HepG2 (cell line): Measurements from ENCODE around the gene COBL. TPM values are rescaled to one million over a fixed set of nuclear protein-coding genes. Genes with fewer than 3 reads are reported as not detected.

Source experiments
- ATAC-seq: fragments of 200-7000 bp; cut with Tn5 transposase; 3 replicates; pipeline ENCODE4 v1.9.1; 2020; ENCODE audit warnings: mild to moderate bottlenecking, moderate library complexity
- BruUV-seq: library from RNA; stranded (reverse); fragments of 400-500 nt; replicated peaks from 2 replicates; lab custom pipeline; 2021; lab: Mats Ljungman, UMichigan
- CTCF ChIA-PET: fragments of 300-600 bp; formaldehyde crosslinking; extraction: SDS; loops from one replicate; lab custom pipeline; 2021; ENCODE audit warnings: low total read pairs, inconsistent platforms, low intra/inter-chr PET ratio; lab: Yijun Ruan, JAX
- POLR2A ChIA-PET: fragments of 350-600 bp; sonication (Branson Sonifier 250); formaldehyde crosslinking; loops from one replicate; lab custom pipeline; 2020; ENCODE audit warnings: antibody characterized with exemption, inconsistent platforms; lab: Yijun Ruan, JAX
- DNase-seq: peaks from one replicate; pipeline ENCODE4 v3.0.0-alpha.2; 2015; ENCODE audit warnings: low spot score
- FAIRE-seq: peaks from 3 replicates; lab custom pipeline; 2011; peaks lifted over from hg19 to GRCh38; lab: Jason Lieb, UNC
- H2AFZ ChIP-seq: one replicate; pipeline ENCODE4 v1.6.1; 2011; ENCODE audit warnings: low read length, inconsistent platforms
- H3K27ac ChIP-seq: fragments of 300-600 bp; 3 replicates; pipeline ENCODE4 v1.8.0; 2011; ENCODE audit warnings: mixed run types, mild to moderate bottlenecking, mixed read lengths, low read length, inconsistent platforms; ENCODE audit not compliant: insufficient read depth; ENCODE audit errors: extremely low read length
- H3K27me3 ChIP-seq, 2 experiments: fragments of 200-600 bp in 1 of 2; 2 replicates in 1 of 2; 3 replicates in 1 of 2; pipeline versions ENCODE4 v1.6.0 to v1.8.0; 2011; ENCODE audit warnings: low read length in 2 of 2, mild to moderate bottlenecking in 2 of 2, moderate library complexity in 2 of 2, inconsistent platforms in 1 of 2; ENCODE audit not compliant: insufficient read depth in 2 of 2, control insufficient read depth in 1 of 2
- H3K36me3 ChIP-seq, 2 experiments: fragments of 200-600 bp in 1 of 2; replicated peaks in 1 of 2; 2 replicates in 1 of 2; 3 replicates in 1 of 2; pipeline versions ENCODE4 v1.5.1 to v1.8.0; 2011; ENCODE audit warnings: low read length in 2 of 2, inconsistent platforms in 1 of 2; ENCODE audit not compliant: insufficient read depth in 2 of 2, control insufficient read depth in 1 of 2
- H3K4me1 ChIP-seq: 2 replicates; pipeline ENCODE4 v1.5.1; 2012; ENCODE audit warnings: low read length, inconsistent platforms; ENCODE audit not compliant: insufficient read depth
- H3K4me2 ChIP-seq: 2 replicates; pipeline ENCODE4 v1.6.0; 2011; ENCODE audit warnings: low read depth, low read length, inconsistent platforms
- H3K4me3 ChIP-seq, 3 experiments: fragments of 200-600 bp in 1 of 3; sonication (generic), shearing (Covaris generic) in 1 of 3; replicated peaks in 1 of 3; 2 replicates each; pipeline ENCODE4 v1.5.1; 2011 to 2016; ENCODE audit warnings: low read length in 3 of 3, inconsistent platforms in 2 of 3, low read depth in 2 of 3, mild to moderate bottlenecking in 2 of 3, control low read depth in 1 of 3, mixed read lengths in 1 of 3; ENCODE audit not compliant: insufficient read depth in 1 of 3
- H3K79me2 ChIP-seq: one replicate; pipeline ENCODE4 v1.6.1; 2011; ENCODE audit warnings: low read length, inconsistent platforms; ENCODE audit not compliant: insufficient read depth
- H3K9ac ChIP-seq: 2 replicates; pipeline ENCODE4 v1.6.0; 2011; ENCODE audit warnings: mild to moderate bottlenecking, low read depth, low read length, inconsistent platforms; ENCODE audit not compliant: insufficient read depth
- H3K9me3 ChIP-seq: 2 replicates; pipeline ENCODE4 v1.5.1; 2012; ENCODE audit warnings: mild to moderate bottlenecking, low read length
- H4K20me1 ChIP-seq: 2 replicates; pipeline ENCODE4 v1.6.0; 2011; ENCODE audit warnings: inconsistent platforms, mild to moderate bottlenecking, low read length, moderate library complexity; ENCODE audit not compliant: insufficient read depth
- ADNP ChIP-seq: sonication (generic); formaldehyde crosslinking; IDR thresholded peaks from 2 replicates; pipeline ENCODE4 v1.4.0; 2020; ENCODE audit warnings: missing genetic modification reagents
- MATR3 ChIP-seq: sonication (generic); formaldehyde crosslinking; IDR thresholded peaks from 2 replicates; pipeline ENCODE4 v1.4.0; 2020; ENCODE audit warnings: missing genetic modification reagents
- SSRP1 ChIP-seq: IDR thresholded peaks from 2 replicates; pipeline ENCODE4 v1.6.1; 2016; ENCODE audit warnings: control low read depth
- ZNF180 ChIP-seq: sonication (generic); formaldehyde crosslinking; IDR thresholded peaks from 2 replicates; pipeline ENCODE4 v1.4.0; 2020; ENCODE audit warnings: low read depth, missing genetic modification reagents, borderline replicate concordance
- ZNF329 ChIP-seq: sonication (generic); formaldehyde crosslinking; IDR thresholded peaks from 2 replicates; pipeline ENCODE4 v1.9.0; 2021; ENCODE audit warnings: low read depth, mild to moderate bottlenecking, missing genetic modification reagents
- WGBS: methylation state at CpG from one replicate; pipeline ENCODE4 v1.1.6; 2017; ENCODE audit warnings: low lambda C conversion rate; 5-methylcytosine and 5-hydroxymethylcytosine counted together
- in situ Hi-C: cut with HindIII; loops from 2 replicates; pipeline ENCODE4 v1.10.0; 2017; ENCODE audit warnings: low pct_unique_long_range_greater_than_20kb; ENCODE audit not compliant: extremely low pct_ligation_motif_present
- intact Hi-C: fragments of 100-400 bp; cut with micrococcal nuclease; formaldehyde crosslinking; loops from one replicate; pipeline ENCODE4 v1.10.0; 2022; ENCODE audit not compliant: unreplicated experiment
- polyA plus RNA-seq, 8 experiments: library from polyadenylated mRNA; depleted of rRNA in 3 of 8; stranded (reverse) in 7 of 8; unstranded in 1 of 8; fragments of >200 nt; fragmentation: Illumina TruSeq in 4 of 8; extraction: Trizol in 4 of 8; gene quantifications; 2 replicates each; pipeline versions ENCODE4 v1.2.1 to v1.2.3, GENCODE V29; 2011 to 2016; ENCODE audit warnings: low read depth in 4 of 8, missing spikeins in 1 of 8, mixed read lengths in 1 of 8; ENCODE audit not compliant: insufficient read depth in 1 of 8
- total RNA-seq, 5 experiments: library from RNA; depleted of rRNA; stranded (reverse); fragments of >200 nt; fragmentation: Illumina TruSeq; extraction: Trizol; gene quantifications; 2 replicates each; pipeline ENCODE4 v1.2.3, GENCODE V29; 2016; ENCODE audit warnings: low read depth in 1 of 5
- TF ChIP-seq, protein P1 (sequence below): sonication (generic); formaldehyde crosslinking; IDR thresholded peaks from 2 replicates; pipeline ENCODE4 v1.5.0; 2020; ENCODE audit warnings: missing genetic modification reagents
- TF ChIP-seq, protein P2 (sequence below): sonication (generic); formaldehyde crosslinking; IDR thresholded peaks from 2 replicates; pipeline ENCODE4; 2020; ENCODE audit warnings: missing genetic modification reagents, mild to moderate bottlenecking, borderline replicate concordance

Gene COBL
- total and polyA plus RNA-seq, 2 of the 13 experiments (the other 11 are each of a cell fraction or from before 2014, with no cell fraction given) = 3.8 to 4.9 TPM

DNA sequence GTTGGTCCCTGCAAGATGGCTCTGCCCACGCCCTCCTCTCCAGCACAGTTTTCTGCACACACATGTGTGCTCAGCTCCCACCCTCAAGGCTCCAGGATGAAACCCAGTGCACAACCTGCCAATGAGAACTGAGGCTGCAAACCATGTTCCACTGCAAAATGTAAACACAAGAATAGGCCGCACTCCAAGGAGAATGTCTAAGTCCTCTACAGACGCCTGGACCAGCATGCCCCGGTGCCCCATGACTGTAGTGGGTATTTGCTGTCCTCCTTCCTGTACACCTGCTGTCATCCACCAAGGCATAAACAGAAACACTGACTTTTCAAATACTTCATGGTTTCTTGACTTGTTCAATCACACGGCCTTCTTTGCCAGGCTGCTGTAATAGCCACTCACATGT lies 72.6 kb downstream of the COBL start:
- no peak overlapping the region for H3K9ac ChIP-seq
- in situ Hi-C loops (no loop called here), intact Hi-C loops (no loop called here)
- no peak for FAIRE-seq
- H3K36me3 ChIP-seq = no peaks in the 10 kb centered on the region
- ChIA-PET CTCF (no interaction called here), POLR2A (no interaction called here)
- TF ChIP-seq ADNP (CRISPR knock-in tag) (no peak), MATR3 (no peak), ZNF180 (CRISPR knock-in tag) (no peak), ZNF329 (CRISPR knock-in tag) (no peak), SSRP1 (CRISPR knock-in tag) (no peak)
- TF ChIP-seq, protein P1, sequence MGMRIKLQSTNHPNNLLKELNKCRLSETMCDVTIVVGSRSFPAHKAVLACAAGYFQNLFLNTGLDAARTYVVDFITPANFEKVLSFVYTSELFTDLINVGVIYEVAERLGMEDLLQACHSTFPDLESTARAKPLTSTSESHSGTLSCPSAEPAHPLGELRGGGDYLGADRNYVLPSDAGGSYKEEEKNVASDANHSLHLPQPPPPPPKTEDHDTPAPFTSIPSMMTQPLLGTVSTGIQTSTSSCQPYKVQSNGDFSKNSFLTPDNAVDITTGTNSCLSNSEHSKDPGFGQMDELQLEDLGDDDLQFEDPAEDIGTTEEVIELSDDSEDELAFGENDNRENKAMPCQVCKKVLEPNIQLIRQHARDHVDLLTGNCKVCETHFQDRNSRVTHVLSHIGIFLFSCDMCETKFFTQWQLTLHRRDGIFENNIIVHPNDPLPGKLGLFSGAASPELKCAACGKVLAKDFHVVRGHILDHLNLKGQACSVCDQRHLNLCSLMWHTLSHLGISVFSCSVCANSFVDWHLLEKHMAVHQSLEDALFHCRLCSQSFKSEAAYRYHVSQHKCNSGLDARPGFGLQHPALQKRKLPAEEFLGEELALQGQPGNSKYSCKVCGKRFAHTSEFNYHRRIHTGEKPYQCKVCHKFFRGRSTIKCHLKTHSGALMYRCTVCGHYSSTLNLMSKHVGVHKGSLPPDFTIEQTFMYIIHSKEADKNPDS (CRISPR knock-in tag) = no peak
- TF ChIP-seq, protein P2, sequence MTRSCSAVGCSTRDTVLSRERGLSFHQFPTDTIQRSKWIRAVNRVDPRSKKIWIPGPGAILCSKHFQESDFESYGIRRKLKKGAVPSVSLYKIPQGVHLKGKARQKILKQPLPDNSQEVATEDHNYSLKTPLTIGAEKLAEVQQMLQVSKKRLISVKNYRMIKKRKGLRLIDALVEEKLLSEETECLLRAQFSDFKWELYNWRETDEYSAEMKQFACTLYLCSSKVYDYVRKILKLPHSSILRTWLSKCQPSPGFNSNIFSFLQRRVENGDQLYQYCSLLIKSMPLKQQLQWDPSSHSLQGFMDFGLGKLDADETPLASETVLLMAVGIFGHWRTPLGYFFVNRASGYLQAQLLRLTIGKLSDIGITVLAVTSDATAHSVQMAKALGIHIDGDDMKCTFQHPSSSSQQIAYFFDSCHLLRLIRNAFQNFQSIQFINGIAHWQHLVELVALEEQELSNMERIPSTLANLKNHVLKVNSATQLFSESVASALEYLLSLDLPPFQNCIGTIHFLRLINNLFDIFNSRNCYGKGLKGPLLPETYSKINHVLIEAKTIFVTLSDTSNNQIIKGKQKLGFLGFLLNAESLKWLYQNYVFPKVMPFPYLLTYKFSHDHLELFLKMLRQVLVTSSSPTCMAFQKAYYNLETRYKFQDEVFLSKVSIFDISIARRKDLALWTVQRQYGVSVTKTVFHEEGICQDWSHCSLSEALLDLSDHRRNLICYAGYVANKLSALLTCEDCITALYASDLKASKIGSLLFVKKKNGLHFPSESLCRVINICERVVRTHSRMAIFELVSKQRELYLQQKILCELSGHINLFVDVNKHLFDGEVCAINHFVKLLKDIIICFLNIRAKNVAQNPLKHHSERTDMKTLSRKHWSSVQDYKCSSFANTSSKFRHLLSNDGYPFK = no peak
- 90% methylated on average over 5 of the region's 5 CpGs for WGBS
- H3K79me2 ChIP-seq = peaks cover 6% of the 10 kb centered on the region
- DNase-seq = no peak
- no peak for ATAC-seq
- H3K4me3 ChIP-seq = no peak overlapping the region
- no peak overlapping the region for H2AFZ ChIP-seq
- peaks cover 7% of the 10 kb centered on the region for H3K4me1 ChIP-seq
- BruUV-seq = no TSS peak
- H3K27me3 ChIP-seq = no peaks in the 10 kb centered on the region
- peaks cover 10% of the 10 kb centered on the region; the same call in 1 of the 2 replicates for H4K20me1 ChIP-seq
- H3K27ac ChIP-seq = no peak overlapping the region
- H3K9me3 ChIP-seq = no peaks in the 10 kb centered on the region
- H3K4me2 ChIP-seq = no peak overlapping the region
